ENCODE results near the gene PIP5KL1.

The PIP5KL1 gene

GRCh38 chr9:127958728-127959127, 28.2 kb upstream of the PIP5KL1 start:
- in situ Hi-C loops (cut with HindIII; ENCODE audit: low sequenced_read_pairs) = no loop called here
- no peak overlapping the region for H3K4me3 ChIP-seq (ENCODE audit: low read depth, low read length)
- no peak for DNase-seq (ENCODE audit: low read depth, low spot score)
- TF ChIP-seq CTCF (IDR thresholded peaks at IDR 0.05; ENCODE audit: low read depth, low read length) = no peak

DNA sequence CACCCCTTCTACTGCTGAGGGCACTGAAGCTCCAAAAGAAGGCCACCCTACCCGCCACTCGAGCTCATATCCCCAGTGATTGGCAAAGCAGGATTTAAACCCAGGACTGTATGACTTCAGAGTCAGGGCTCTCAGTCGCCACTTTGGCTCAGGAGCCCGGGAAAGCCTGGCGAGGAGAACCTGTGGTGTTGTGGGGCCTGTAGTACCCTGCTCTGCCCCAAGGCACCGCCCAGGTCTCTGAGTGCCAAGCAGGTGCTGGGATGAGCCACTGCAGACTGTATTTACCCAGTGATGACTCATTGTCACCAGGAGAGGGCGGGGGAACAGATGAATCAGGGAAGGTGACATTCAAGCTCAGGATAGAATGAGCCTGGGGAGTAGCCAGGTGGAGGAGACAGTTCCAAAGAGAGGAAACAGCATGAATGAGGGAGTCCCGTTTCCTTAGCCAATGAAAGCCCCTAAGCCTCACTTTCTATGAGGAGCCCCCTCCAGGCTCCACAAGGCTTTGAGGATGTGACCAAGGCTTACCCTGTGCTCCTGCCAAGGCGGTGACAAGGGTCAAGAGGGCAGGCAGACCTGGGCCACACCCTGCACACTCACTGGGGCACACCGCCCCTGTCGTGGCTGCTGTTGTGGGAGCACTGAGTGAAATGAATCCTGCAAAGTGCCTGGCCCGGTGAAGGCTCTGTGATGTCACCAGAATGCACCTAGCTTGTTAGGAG, 24.9 kb upstream of the PIP5KL1 start:
- TF ChIP-seq CTCF (IDR thresholded peaks at IDR 0.05; ENCODE audit: low read depth, low read length) = no peak
- H3K4me3 ChIP-seq (ENCODE audit: low read depth, low read length) = no peak overlapping the region
- in situ Hi-C loops (cut with HindIII; ENCODE audit: low sequenced_read_pairs) = no loop called here
- no peak for DNase-seq (ENCODE audit: low read depth, low spot score)

DNA sequence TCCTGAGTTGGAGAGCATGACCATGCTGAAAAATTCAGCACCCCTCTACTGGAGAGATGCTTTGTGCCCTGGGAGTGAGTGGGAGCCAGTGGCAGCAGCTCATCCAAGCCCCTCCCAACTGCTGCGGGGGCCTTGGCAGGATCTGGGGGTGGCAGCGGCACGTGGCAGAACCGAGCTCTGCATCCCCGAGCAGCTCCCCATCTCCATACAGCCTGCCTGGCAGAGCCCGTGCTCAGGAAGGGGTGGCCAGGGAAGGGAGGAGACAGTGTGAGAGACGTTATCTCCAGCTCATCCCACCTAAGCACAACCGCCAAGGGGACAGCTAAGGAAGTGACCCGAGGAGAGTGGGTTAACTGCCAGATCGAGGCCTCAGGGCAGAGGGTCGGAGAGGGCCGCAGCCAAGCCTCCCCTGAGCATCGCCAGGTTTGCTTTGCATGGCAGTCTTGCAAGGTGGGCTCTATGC, 24.3 kb upstream of the PIP5KL1 start:
- TF ChIP-seq CTCF (IDR thresholded peaks at IDR 0.05; ENCODE audit: low read depth, low read length) = no peak
- H3K4me3 ChIP-seq (ENCODE audit: low read depth, low read length) = no peak overlapping the region
- no peak for DNase-seq (ENCODE audit: low read depth, low spot score)
- in situ Hi-C loops (cut with HindIII; ENCODE audit: low sequenced_read_pairs) = no loop called here

DNA sequence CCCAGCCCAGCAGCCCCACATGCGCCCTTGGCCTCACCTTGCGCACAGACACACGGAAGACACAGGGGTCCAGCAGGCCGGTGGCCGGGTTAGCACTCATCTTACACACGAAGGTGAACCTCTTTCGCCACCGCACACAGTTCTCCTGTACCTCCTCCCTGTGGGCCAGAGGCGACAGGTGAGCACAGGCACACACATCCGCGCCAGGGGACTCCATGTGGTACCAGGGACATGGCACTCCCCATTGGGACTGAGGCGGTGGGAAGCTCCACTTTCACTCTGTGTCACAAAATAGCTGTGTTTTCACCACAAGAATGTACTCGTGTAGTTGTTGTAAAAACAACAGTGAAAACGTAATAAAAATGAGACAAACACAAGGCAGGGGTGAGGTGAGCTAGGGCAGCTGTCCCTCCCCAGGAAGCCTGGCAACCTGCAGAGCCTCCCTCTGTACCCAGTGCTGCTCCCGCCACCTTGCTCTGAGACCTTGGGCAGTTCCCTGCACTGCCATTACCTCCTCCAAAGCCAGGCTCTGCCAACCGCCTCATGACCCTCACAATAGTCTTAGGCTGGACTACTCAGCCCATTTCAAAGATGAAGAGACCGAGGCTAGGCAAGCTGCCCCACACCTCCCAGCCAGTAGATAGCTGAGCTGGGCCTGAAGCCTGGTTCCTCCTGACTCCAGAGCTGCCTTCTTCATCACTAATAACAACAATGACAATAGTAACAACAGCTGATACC, 23.4 kb upstream of the PIP5KL1 start:
- no peak for TF ChIP-seq CTCF (IDR thresholded peaks at IDR 0.05; ENCODE audit: low read depth, low read length)
- no peak overlapping the region for H3K4me3 ChIP-seq (ENCODE audit: low read depth, low read length)
- no peak for DNase-seq (ENCODE audit: low read depth, low spot score)
- in situ Hi-C loops (cut with HindIII; ENCODE audit: low sequenced_read_pairs) = no loop called here

- no peak for TF ChIP-seq CTCF (IDR thresholded peaks at IDR 0.05; ENCODE audit: low read depth, low read length)
- in situ Hi-C loops (cut with HindIII; ENCODE audit: low sequenced_read_pairs) = no loop called here
- no peak overlapping the region for H3K4me3 ChIP-seq (ENCODE audit: low read depth, low read length)
- DNase-seq (ENCODE audit: low read depth, low spot score) = no peak
Measured at GRCh38 chr9:127953154-127953553, 22.6 kb upstream of the PIP5KL1 start.

GRCh38 chr9:127950513-127951289, 20.1 kb upstream of the PIP5KL1 start:
- DNase-seq (ENCODE audit: low read depth, low spot score) = no peak
- in situ Hi-C loops (cut with HindIII; ENCODE audit: low sequenced_read_pairs) = no loop called here
- H3K4me3 ChIP-seq (ENCODE audit: low read depth, low read length) = no peak overlapping the region
- TF ChIP-seq CTCF (IDR thresholded peaks at IDR 0.05; ENCODE audit: low read depth, low read length) = no peak

Measured in astrocyte of the spinal cord (primary cell).